Measurements from ENCODE around the gene POGK.
A peak's percentile ranks its signal among the peaks of the same experiment; 100 is the strongest.
"Not testable (repeated sequence)": the region's sequence is repeated elsewhere in the genome, so short reads cannot be mapped to it uniquely, and the experiment has no call there.

Gene POGK

GRCh38 chr1:166874464-166874863, 35.2 kb downstream of the POGK start:
- no peaks in the 10 kb centered on the region for H3K27me3 ChIP-seq (replicated peaks; ENCODE audit: control insufficient read depth, insufficient read depth, low read length)
- no peak for DNase-seq (ENCODE audit: extremely low read depth, insufficient read length)
- no peak overlapping the region for H3K4me3 ChIP-seq (replicated peaks; ENCODE audit: low read depth, low read length)
- TF ChIP-seq CTCF (IDR thresholded peaks at IDR 0.05; ENCODE audit: insufficient read depth, low read length, poor library complexity, severe bottlenecking) = no peak
- H3K36me3 ChIP-seq (ENCODE audit: control insufficient read depth, insufficient read depth, low read length) = no peaks in the 10 kb centered on the region

GRCh38 chr1:166875302-166875733, 36.0 kb downstream of the POGK start:
- Histone ChIP-seq H3K27me3 (replicated peaks; ENCODE audit: control insufficient read depth, insufficient read depth, low read length) (no peaks in the 10 kb centered on the region), H3K36me3 (ENCODE audit: control insufficient read depth, insufficient read depth, low read length) (no peaks in the 10 kb centered on the region), H3K4me3 (replicated peaks; ENCODE audit: low read depth, low read length) (peak overlapping the region; percentile 84)
- no peak for DNase-seq (ENCODE audit: extremely low read depth, insufficient read length)
- no peak for TF ChIP-seq CTCF (IDR thresholded peaks at IDR 0.05; ENCODE audit: insufficient read depth, low read length, poor library complexity, severe bottlenecking)

GRCh38 chr1:166875734-166876539, 36.7 kb downstream of the POGK start, which contains the start of gene TADA1:
Gene TADA1 (minus strand): TSS chr1:166876264. CDS start chr1:166876233, 31 bp downstream.
- TF ChIP-seq CTCF (IDR thresholded peaks at IDR 0.05; ENCODE audit: insufficient read depth, low read length, poor library complexity, severe bottlenecking) = peak; percentile 38
- H3K4me3 ChIP-seq (replicated peaks; ENCODE audit: low read depth, low read length) = peak within 1 kb of the TSS; percentile 84
- peak; percentile 98 for DNase-seq (ENCODE audit: extremely low read depth, insufficient read length)
- H3K36me3 ChIP-seq (ENCODE audit: control insufficient read depth, insufficient read depth, low read length) = no peaks in the 10 kb centered on the region
- no peaks in the 10 kb centered on the region for H3K27me3 ChIP-seq (replicated peaks; ENCODE audit: control insufficient read depth, insufficient read depth, low read length)

DNA sequence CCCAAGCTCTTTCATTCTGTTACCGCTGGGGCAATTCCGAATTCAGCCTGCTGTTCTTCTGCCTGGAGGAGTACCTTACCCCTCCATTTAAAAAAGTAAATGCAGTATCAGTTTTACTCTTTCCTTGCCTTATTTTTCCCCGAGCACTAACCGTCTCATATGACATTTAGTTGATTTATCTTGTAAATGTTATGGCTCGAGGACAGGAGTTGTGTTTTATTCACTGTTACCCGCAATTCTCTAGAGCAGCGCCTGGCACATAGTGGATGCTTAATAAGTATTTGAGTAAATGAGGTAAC, 37.2 kb downstream of the POGK start:
- TF ChIP-seq CTCF (IDR thresholded peaks at IDR 0.05; ENCODE audit: insufficient read depth, low read length, poor library complexity, severe bottlenecking) = no peak
- H3K36me3 ChIP-seq (ENCODE audit: control insufficient read depth, insufficient read depth, low read length) = no peaks in the 10 kb centered on the region
- peak overlapping the region; percentile 61 for H3K4me3 ChIP-seq (replicated peaks; ENCODE audit: low read depth, low read length)
- DNase-seq (ENCODE audit: extremely low read depth, insufficient read length) = no peak
- H3K27me3 ChIP-seq (replicated peaks; ENCODE audit: control insufficient read depth, insufficient read depth, low read length) = no peaks in the 10 kb centered on the region

DNA sequence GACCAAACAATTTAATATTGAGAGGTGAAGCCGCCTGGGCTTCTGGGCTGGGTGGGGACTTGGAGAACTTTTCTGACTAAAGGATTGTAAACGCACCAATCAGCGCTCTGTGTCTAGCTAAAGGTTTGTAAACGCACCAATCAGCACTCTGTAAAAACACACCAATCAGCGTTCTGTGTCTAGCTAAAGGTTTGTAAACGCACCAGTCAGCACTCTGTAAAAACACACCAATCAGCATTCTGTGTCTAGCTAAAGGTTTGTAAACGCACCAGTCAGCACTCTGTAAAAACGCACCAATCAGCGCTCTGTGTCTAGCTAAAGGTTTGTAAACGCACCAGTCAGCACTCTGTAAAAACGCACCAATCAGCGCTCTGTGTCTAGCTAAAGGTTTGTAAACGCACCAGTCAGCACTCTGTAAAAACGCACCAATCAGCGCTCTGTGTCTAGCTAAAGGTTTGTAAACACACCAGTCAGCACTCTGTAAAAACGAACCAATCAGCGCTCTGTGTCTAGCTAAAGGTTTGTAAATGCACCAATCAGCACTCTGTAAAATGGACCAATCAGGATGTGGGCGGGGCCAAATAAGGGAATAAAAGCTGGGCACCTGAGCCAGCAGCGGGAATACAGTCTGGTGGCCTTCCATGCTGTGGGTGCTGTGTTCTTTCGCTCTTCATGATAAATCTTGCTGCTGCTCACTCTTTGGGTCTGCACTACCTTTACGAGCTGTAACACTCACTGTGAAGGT, 39.1 kb downstream of the POGK start:
- not testable (repeated sequence) for DNase-seq (ENCODE audit: extremely low read depth, insufficient read length); H3K4me3 ChIP-seq (replicated peaks; ENCODE audit: low read depth, low read length); H3K27me3 ChIP-seq (replicated peaks; ENCODE audit: control insufficient read depth, insufficient read depth, low read length); H3K36me3 ChIP-seq (ENCODE audit: control insufficient read depth, insufficient read depth, low read length)

- no peak for TF ChIP-seq CTCF (IDR thresholded peaks at IDR 0.05; ENCODE audit: insufficient read depth, low read length, poor library complexity, severe bottlenecking)
- Histone ChIP-seq H3K36me3 (ENCODE audit: control insufficient read depth, insufficient read depth, low read length) (no peaks in the 10 kb centered on the region), H3K4me3 (replicated peaks; ENCODE audit: low read depth, low read length) (no peak overlapping the region), H3K27me3 (replicated peaks; ENCODE audit: control insufficient read depth, insufficient read depth, low read length) (no peaks in the 10 kb centered on the region)
- DNase-seq (ENCODE audit: extremely low read depth, insufficient read length) = no peak
Observed at GRCh38 chr1:166882893-166883292, 43.6 kb downstream of the POGK start.
